ENCODE results near the gene EFEMP2.
A peak's percentile ranks its signal among the peaks of the same experiment; 100 is the strongest.
"Not testable (repeated sequence)": the region's sequence is repeated elsewhere in the genome, so short reads cannot be mapped to it uniquely, and the experiment has no call there.

EFEMP2 gene

DNA sequence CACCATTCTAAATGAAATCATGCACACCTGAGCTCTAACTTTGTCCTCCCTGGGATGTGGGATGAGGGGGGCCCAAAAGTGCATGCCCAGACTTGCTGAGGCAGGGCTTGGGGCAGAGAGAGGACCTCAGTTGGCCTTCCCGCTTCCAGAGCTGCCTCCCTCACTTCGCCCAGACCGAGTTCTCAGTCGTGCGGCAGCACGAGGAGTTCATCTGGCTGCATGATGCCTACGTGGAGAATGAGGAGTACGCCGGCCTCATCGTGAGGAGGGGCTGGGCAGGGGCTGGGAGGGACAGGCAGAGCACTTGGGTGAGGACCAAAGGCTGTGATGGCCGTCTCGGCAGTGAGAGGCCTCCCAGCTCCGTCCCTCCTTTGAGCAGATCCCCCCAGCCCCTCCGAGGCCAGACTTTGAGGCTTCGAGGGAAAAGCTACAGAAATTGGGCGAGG, 22.8 kb downstream of the EFEMP2 start:
- peak overlapping the region; percentile 12; the same call in 1 of the 2 replicates for H3K27ac ChIP-seq
- no peak for TF ChIP-seq ZFX (IDR thresholded peaks at IDR 0.05; ENCODE audit: borderline replicate concordance)
- TF ChIP-seq, protein P1, sequence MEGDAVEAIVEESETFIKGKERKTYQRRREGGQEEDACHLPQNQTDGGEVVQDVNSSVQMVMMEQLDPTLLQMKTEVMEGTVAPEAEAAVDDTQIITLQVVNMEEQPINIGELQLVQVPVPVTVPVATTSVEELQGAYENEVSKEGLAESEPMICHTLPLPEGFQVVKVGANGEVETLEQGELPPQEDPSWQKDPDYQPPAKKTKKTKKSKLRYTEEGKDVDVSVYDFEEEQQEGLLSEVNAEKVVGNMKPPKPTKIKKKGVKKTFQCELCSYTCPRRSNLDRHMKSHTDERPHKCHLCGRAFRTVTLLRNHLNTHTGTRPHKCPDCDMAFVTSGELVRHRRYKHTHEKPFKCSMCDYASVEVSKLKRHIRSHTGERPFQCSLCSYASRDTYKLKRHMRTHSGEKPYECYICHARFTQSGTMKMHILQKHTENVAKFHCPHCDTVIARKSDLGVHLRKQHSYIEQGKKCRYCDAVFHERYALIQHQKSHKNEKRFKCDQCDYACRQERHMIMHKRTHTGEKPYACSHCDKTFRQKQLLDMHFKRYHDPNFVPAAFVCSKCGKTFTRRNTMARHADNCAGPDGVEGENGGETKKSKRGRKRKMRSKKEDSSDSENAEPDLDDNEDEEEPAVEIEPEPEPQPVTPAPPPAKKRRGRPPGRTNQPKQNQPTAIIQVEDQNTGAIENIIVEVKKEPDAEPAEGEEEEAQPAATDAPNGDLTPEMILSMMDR (IDR thresholded peaks at IDR 0.05), result no peak

- peak overlapping the region; percentile 12; the same call in 1 of the 2 replicates for H3K27ac ChIP-seq
- TF ChIP-seq ZFX (IDR thresholded peaks at IDR 0.05; ENCODE audit: borderline replicate concordance), result no peak
- TF ChIP-seq, protein P1 (IDR thresholded peaks at IDR 0.05), result no peak
Measured at GRCh38 chr11:65849366-65849765, 23.2 kb downstream of the EFEMP2 start.

DNA sequence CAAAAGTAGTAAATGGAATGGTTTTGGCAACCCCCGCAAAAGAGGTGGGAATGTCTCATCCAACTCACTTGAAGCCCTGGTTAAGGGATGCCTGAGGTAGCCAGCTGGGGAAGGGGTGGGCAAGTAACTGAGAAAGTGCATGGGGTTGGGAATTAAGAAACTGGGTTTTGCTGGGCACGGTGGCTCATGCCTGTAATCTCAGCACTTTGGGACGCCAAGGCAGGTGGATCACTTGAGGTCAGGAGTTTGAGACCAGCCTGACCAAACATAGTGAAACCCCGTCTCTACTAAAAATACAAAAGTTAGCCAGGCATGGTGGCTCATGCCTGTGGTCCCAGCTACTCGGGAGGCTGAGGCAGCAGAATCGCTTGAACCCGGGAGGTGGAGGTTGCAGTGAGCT, 23.9 kb downstream of the EFEMP2 start:
- H3K27ac ChIP-seq, result not testable (repeated sequence)

DNA sequence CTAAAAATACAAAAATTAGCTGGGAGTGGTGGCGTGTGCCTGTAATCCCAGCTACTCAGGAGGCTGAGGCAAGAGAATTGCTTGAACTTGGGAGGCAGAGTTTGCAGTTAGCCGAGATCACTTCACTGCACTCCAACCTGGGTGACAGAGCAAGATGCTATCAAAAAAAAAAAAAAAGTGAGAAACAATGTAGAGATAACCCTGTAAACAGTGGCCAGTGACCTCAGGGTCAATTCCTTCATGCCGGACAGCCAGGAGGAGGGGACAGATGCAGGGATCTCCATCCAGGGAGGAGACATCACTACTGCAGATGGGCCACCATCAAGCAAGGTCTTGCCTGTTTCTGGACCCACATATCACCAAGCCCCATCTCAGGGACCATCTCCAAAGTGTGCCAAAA, 24.9 kb downstream of the EFEMP2 start:
- no peak overlapping the region for H3K27ac ChIP-seq
- TF ChIP-seq ZFX (IDR thresholded peaks at IDR 0.05; ENCODE audit: borderline replicate concordance), result no peak
- TF ChIP-seq, protein P1 (IDR thresholded peaks at IDR 0.05), result no peak

GRCh38 chr11:65844231-65844872, 28.2 kb downstream of the EFEMP2 start:
- H3K27ac ChIP-seq, result peak overlapping the region; percentile 71
- TF ChIP-seq, protein P1 (IDR thresholded peaks at IDR 0.05), result no peak
- TF ChIP-seq ZFX (IDR thresholded peaks at IDR 0.05; ENCODE audit: borderline replicate concordance), result no peak

DNA sequence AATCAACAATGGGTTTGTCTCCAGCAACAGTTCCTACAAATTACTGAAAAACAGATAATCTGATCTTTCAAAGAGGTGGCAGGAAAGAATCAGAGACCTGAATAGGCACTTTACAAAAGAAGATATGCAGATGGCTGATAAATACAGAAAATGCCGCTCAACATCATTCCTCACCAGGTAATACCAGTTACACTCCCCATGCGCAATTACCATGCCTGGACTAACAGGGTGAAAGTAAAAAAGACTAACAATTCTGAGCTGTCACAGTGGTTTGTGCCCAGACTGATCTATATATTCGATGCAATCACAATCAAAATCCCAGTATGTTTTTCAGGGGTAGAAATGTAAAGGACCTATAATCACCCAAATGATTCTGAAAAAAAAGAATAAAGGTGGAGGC, 28.8 kb downstream of the EFEMP2 start:
- peak overlapping the region; percentile 71 for H3K27ac ChIP-seq
- TF ChIP-seq ZFX (IDR thresholded peaks at IDR 0.05; ENCODE audit: borderline replicate concordance), result no peak
- TF ChIP-seq, protein P1 (IDR thresholded peaks at IDR 0.05), result no peak

GRCh38 chr11:65842144-65842543, 30.5 kb downstream of the EFEMP2 start:
- no peak for TF ChIP-seq ZFX (IDR thresholded peaks at IDR 0.05; ENCODE audit: borderline replicate concordance)
- TF ChIP-seq, protein P1 (IDR thresholded peaks at IDR 0.05), result no peak
- no peak overlapping the region for H3K27ac ChIP-seq

DNA sequence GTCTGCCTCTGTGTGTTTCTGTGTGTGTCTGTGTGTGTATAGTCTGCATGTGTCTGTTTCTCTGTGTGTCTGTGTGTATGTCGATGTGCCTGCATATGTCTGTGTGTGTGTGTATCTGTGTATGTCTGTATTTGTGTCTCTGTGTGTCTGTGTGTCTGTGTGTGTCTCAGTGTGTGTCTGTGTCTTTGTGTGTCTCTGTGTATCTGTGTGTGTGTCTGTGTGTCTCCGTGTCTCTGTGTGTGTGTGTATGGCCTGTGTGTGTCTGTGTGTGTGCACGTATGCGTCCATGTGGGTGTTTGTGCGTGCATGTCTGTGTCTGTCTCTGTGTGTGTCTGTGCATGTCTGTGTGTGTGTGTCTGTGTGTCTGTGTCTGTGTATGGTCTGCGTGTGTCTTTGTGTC, 38.4 kb downstream of the EFEMP2 start:
- TF ChIP-seq ZFX (IDR thresholded peaks at IDR 0.05; ENCODE audit: borderline replicate concordance), result no peak
- TF ChIP-seq, protein P1 (IDR thresholded peaks at IDR 0.05), result no peak
- no peak overlapping the region for H3K27ac ChIP-seq

Data from 22Rv1 (cell line).